Osteoblast (primary cell): Measurements from ENCODE around the gene MIXL1. TPM values are rescaled to one million over a fixed set of nuclear protein-coding genes. Genes with fewer than 3 reads are reported as not detected.

Source experiments
- DNase-seq: peaks from one replicate; pipeline ENCODE4 v3.0.0; 2011; ENCODE audit warnings: low spot score, mixed read lengths; ENCODE audit not compliant: insufficient read length; ENCODE audit errors: missing footprints
- H2AFZ ChIP-seq: 2 replicates; pipeline ENCODE4 v1.6.0; 2011; ENCODE audit warnings: mild to moderate bottlenecking, low read length
- H3K27ac ChIP-seq: 2 replicates; pipeline ENCODE4 v1.5.1; 2011; ENCODE audit warnings: mild to moderate bottlenecking, low read depth, low read length, moderate library complexity
- H3K27me3 ChIP-seq: 2 replicates; pipeline ENCODE4 v1.6.0; 2012; ENCODE audit warnings: mild to moderate bottlenecking, control low read depth, inconsistent platforms, low read length, moderate library complexity; ENCODE audit not compliant: insufficient read depth
- H3K36me3 ChIP-seq: 2 replicates; pipeline ENCODE4 v1.5.1; 2011; ENCODE audit warnings: mild to moderate bottlenecking, low read length, control low read depth, moderate library complexity; ENCODE audit not compliant: insufficient read depth
- H3K4me1 ChIP-seq: 2 replicates; pipeline ENCODE4 v1.5.1; 2011; ENCODE audit warnings: mild to moderate bottlenecking, low read length, control low read depth, moderate library complexity; ENCODE audit not compliant: insufficient read depth
- H3K4me2 ChIP-seq: 2 replicates; pipeline ENCODE4 v1.6.0; 2011; ENCODE audit warnings: mild to moderate bottlenecking, low read length; ENCODE audit not compliant: insufficient read depth
- H3K4me3 ChIP-seq: fragments of 200-600 bp; sonication (generic); 3 replicates; pipeline ENCODE4 v1.5.1; 2012; ENCODE audit warnings: mild to moderate bottlenecking, low read length, inconsistent platforms; ENCODE audit not compliant: insufficient read depth
- H3K79me2 ChIP-seq: 2 replicates; pipeline ENCODE4 v1.6.0; 2012; ENCODE audit warnings: mild to moderate bottlenecking, low read length, control low read depth, inconsistent platforms; ENCODE audit not compliant: insufficient read depth
- H3K9me3 ChIP-seq: 2 replicates; pipeline ENCODE4 v1.5.1; 2011; ENCODE audit warnings: low read depth, low read length, control low read depth
- H4K20me1 ChIP-seq: 2 replicates; pipeline ENCODE4 v1.6.0; 2012; ENCODE audit warnings: mild to moderate bottlenecking, low read length, control low read depth; ENCODE audit not compliant: insufficient read depth
- total RNA-seq: library from RNA; depleted of rRNA; stranded (reverse); fragments of >200 nt; gene quantifications from 2 replicates; pipeline ENCODE4 v1.2.3, GENCODE V29; 2012
- TF ChIP-seq, protein P1 (sequence below): IDR thresholded peaks from 2 replicates; pipeline ENCODE4 v1.5.1; 2011; ENCODE audit warnings: mild to moderate bottlenecking, low read depth, low read length, moderate library complexity; ENCODE audit errors: extremely low read depth

The MIXL1 gene
- total RNA-seq, 1 donor, result not detected

DNA sequence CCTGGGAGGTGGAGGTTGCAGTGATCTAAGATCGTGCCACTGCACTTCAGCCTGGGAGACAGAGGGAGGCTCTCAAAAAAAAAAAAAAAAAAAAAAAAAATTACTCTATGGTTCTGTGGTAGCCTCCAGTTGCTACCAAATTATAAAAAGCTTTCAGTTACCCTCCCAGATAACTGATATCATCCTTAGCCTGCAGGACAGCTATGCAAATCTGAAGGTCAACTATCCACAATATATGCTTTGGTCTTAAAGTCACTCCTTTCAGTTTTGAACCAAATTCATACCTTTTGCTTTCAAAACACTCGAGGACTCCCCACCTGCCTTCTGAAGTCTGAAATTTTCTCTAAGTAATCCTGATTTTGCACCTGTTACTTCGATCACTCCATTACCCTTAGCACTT lies 3.1 kb downstream of the MIXL1 start:
- Histone ChIP-seq H3K4me3 (no peak overlapping the region), H3K27me3 (peaks cover 14% of the 10 kb centered on the region), H3K27ac (no peak overlapping the region), H3K79me2 (no peaks in the 10 kb centered on the region), H4K20me1 (no peaks in the 10 kb centered on the region), H3K36me3 (no peaks in the 10 kb centered on the region), H3K9me3 (no peaks in the 10 kb centered on the region), H3K4me2 (no peak overlapping the region), H3K4me1 (peaks cover 3% of the 10 kb centered on the region), H2AFZ (no peak overlapping the region)
- TF ChIP-seq, protein P1, sequence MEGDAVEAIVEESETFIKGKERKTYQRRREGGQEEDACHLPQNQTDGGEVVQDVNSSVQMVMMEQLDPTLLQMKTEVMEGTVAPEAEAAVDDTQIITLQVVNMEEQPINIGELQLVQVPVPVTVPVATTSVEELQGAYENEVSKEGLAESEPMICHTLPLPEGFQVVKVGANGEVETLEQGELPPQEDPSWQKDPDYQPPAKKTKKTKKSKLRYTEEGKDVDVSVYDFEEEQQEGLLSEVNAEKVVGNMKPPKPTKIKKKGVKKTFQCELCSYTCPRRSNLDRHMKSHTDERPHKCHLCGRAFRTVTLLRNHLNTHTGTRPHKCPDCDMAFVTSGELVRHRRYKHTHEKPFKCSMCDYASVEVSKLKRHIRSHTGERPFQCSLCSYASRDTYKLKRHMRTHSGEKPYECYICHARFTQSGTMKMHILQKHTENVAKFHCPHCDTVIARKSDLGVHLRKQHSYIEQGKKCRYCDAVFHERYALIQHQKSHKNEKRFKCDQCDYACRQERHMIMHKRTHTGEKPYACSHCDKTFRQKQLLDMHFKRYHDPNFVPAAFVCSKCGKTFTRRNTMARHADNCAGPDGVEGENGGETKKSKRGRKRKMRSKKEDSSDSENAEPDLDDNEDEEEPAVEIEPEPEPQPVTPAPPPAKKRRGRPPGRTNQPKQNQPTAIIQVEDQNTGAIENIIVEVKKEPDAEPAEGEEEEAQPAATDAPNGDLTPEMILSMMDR, result no peak
- no peak for DNase-seq

GRCh38 chr1:226233293-226233692 lies 9.8 kb downstream of the MIXL1 start:
- TF ChIP-seq, protein P1, result no peak
- no peaks in the 10 kb centered on the region for H3K36me3 ChIP-seq
- no peaks in the 10 kb centered on the region for H3K9me3 ChIP-seq
- no peaks in the 10 kb centered on the region for H4K20me1 ChIP-seq
- DNase-seq, result no peak
- H2AFZ ChIP-seq, result no peak overlapping the region
- no peak overlapping the region for H3K4me2 ChIP-seq
- H3K4me1 ChIP-seq, result no peaks in the 10 kb centered on the region
- no peak overlapping the region for H3K27ac ChIP-seq
- H3K79me2 ChIP-seq, result no peaks in the 10 kb centered on the region
- no peaks in the 10 kb centered on the region for H3K27me3 ChIP-seq
- H3K4me3 ChIP-seq, result no peak overlapping the region

GRCh38 chr1:226233806-226234205 lies 10.3 kb downstream of the MIXL1 start:
- H2AFZ ChIP-seq, result no peak overlapping the region
- H3K27ac ChIP-seq, result no peak overlapping the region
- H3K79me2 ChIP-seq, result no peaks in the 10 kb centered on the region
- no peaks in the 10 kb centered on the region for H3K4me1 ChIP-seq
- H3K27me3 ChIP-seq, result no peaks in the 10 kb centered on the region
- H3K36me3 ChIP-seq, result no peaks in the 10 kb centered on the region
- H3K4me3 ChIP-seq, result no peak overlapping the region
- no peak for DNase-seq
- no peak overlapping the region for H3K4me2 ChIP-seq
- H3K9me3 ChIP-seq, result no peaks in the 10 kb centered on the region
- TF ChIP-seq, protein P1, result no peak
- H4K20me1 ChIP-seq, result no peaks in the 10 kb centered on the region

- no peak for DNase-seq
- Histone ChIP-seq H3K36me3 (no peaks in the 10 kb centered on the region), H3K9me3 (no peaks in the 10 kb centered on the region), H2AFZ (no peak overlapping the region), H3K79me2 (no peaks in the 10 kb centered on the region), H3K4me1 (no peaks in the 10 kb centered on the region), H3K27ac (no peak overlapping the region), H3K4me2 (no peak overlapping the region), H3K4me3 (no peak overlapping the region), H4K20me1 (no peaks in the 10 kb centered on the region), H3K27me3 (no peaks in the 10 kb centered on the region)
- TF ChIP-seq, protein P1, result no peak
Observed at GRCh38 chr1:226236826-226237225, 13.4 kb downstream of the MIXL1 start.
